Panc1 (cell line): ENCODE data around the gene LIME1.

ENCODE experiments used
- POLR2AphosphoS5 ChIP-seq: IDR thresholded peaks from 2 replicates; pipeline ENCODE4 v1.6.1; 2012; ENCODE audit warnings: mild to moderate bottlenecking, low read depth, low read length, moderate library complexity
- TF ChIP-seq, protein P1 (sequence below): fragments of 450-650 bp; IDR thresholded peaks from 2 replicates; pipeline ENCODE4 v1.5.1; 2017; ENCODE audit warnings: mild to moderate bottlenecking
- TF ChIP-seq, protein P2 (sequence below), 2 experiments: IDR thresholded peaks; 2 replicates each; pipeline ENCODE4 v1.6.1; 2011 to 2012; ENCODE audit warnings: low read depth in 2 of 2, control low read depth in 1 of 2, low read length in 1 of 2, mild to moderate bottlenecking in 1 of 2, moderate library complexity in 1 of 2; ENCODE audit not compliant: insufficient read depth in 1 of 2

DNA sequence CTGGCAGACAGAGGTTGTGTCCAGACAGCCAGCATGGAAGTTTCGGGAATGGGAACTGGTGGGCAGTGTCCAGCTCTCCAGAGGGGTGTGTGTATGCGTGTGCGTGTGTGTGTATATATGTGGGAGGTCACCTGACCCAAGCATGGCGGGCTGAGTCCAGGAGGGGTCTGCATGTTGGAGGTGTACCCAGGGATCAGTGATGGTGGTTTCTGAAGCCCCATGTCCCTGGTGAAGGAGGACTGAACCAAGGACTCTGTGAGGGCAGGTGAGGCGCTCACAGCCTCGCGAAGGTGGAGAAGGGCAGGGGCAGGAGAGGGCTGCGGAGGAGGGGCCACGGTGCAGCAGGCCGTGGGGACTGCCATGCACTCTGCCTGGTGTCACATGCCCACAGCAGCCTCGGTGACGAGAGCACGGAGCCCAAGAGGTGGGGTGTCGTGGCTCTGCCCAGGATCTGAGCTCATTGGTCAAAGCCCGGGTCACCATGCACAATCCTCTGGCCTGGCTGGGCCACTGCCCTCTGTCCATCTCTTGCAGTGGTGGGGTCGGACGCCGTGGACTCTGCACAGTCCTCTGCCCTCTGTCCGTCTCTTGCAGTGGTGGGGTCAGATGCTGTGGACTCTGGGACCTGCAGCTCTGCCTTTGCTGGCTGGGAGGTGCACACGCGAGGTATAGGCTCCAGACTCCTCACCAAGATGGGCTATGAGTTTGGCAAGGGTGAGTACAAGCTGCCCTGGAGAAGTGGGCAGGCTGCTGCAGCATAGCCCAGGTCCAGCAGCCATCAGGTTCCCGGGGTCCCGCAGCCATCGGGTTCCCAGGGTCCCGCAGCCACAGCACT, 2.1 kb upstream of the LIME1 start:
- TF ChIP-seq, protein P1, sequence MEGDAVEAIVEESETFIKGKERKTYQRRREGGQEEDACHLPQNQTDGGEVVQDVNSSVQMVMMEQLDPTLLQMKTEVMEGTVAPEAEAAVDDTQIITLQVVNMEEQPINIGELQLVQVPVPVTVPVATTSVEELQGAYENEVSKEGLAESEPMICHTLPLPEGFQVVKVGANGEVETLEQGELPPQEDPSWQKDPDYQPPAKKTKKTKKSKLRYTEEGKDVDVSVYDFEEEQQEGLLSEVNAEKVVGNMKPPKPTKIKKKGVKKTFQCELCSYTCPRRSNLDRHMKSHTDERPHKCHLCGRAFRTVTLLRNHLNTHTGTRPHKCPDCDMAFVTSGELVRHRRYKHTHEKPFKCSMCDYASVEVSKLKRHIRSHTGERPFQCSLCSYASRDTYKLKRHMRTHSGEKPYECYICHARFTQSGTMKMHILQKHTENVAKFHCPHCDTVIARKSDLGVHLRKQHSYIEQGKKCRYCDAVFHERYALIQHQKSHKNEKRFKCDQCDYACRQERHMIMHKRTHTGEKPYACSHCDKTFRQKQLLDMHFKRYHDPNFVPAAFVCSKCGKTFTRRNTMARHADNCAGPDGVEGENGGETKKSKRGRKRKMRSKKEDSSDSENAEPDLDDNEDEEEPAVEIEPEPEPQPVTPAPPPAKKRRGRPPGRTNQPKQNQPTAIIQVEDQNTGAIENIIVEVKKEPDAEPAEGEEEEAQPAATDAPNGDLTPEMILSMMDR, result no peak
- TF ChIP-seq POLR2AphosphoS5, result no peak
- TF ChIP-seq, protein P2, sequence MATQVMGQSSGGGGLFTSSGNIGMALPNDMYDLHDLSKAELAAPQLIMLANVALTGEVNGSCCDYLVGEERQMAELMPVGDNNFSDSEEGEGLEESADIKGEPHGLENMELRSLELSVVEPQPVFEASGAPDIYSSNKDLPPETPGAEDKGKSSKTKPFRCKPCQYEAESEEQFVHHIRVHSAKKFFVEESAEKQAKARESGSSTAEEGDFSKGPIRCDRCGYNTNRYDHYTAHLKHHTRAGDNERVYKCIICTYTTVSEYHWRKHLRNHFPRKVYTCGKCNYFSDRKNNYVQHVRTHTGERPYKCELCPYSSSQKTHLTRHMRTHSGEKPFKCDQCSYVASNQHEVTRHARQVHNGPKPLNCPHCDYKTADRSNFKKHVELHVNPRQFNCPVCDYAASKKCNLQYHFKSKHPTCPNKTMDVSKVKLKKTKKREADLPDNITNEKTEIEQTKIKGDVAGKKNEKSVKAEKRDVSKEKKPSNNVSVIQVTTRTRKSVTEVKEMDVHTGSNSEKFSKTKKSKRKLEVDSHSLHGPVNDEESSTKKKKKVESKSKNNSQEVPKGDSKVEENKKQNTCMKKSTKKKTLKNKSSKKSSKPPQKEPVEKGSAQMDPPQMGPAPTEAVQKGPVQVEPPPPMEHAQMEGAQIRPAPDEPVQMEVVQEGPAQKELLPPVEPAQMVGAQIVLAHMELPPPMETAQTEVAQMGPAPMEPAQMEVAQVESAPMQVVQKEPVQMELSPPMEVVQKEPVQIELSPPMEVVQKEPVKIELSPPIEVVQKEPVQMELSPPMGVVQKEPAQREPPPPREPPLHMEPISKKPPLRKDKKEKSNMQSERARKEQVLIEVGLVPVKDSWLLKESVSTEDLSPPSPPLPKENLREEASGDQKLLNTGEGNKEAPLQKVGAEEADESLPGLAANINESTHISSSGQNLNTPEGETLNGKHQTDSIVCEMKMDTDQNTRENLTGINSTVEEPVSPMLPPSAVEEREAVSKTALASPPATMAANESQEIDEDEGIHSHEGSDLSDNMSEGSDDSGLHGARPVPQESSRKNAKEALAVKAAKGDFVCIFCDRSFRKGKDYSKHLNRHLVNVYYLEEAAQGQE (IDR thresholded peaks at IDR 0.05; ENCODE audit: insufficient read depth in 1 of 2, low read depth in 2 of 2, low read length in 1 of 2), result no peak
